ENCODE data around the gene RNF169.
"Not testable (repeated sequence)": the region's sequence is repeated elsewhere in the genome, so short reads cannot be mapped to it uniquely, and the experiment has no call there.

The RNF169 gene

GRCh38 chr11:74771139-74771538 lies 22.5 kb downstream of the RNF169 start:
- DNase-seq, result no peak

GRCh38 chr11:74773476-74773875 lies 24.8 kb downstream of the RNF169 start:
- no peak for DNase-seq

- no peak for DNase-seq
These were observed 27.1 kb downstream of the RNF169 start for GRCh38 chr11:74775762-74776161.

- DNase-seq, result no peak
These were observed 27.9 kb downstream of the RNF169 start for GRCh38 chr11:74776546-74776945.

GRCh38 chr11:74777038-74777437 lies 28.4 kb downstream of the RNF169 start:
- no peak for DNase-seq

- no peak for DNase-seq
These were observed 29.2 kb downstream of the RNF169 start for GRCh38 chr11:74777877-74778276.

GRCh38 chr11:74778581-74778980 lies 29.9 kb downstream of the RNF169 start:
- DNase-seq, result no peak

- no peak for DNase-seq
These were observed 31.8 kb downstream of the RNF169 start for GRCh38 chr11:74780248-74781005.

- DNase-seq, result no peak
These were observed 34.7 kb downstream of the RNF169 start for GRCh38 chr11:74783241-74783871.

- no peak for DNase-seq
These were observed 35.6 kb downstream of the RNF169 start for GRCh38 chr11:74784234-74784633.

GRCh38 chr11:74784726-74785125 lies 36.1 kb downstream of the RNF169 start:
- DNase-seq, result no peak

GRCh38 chr11:74786574-74786973 lies 37.9 kb downstream of the RNF169 start:
- DNase-seq, result no peak

GRCh38 chr11:74791333-74792100 lies 42.9 kb downstream of the RNF169 start:
- no peak for DNase-seq

- DNase-seq, result no peak
These were observed 57.6 kb downstream of the RNF169 start for GRCh38 chr11:74806267-74806666.

- DNase-seq, result no peak
These were observed 61.2 kb downstream of the RNF169 start for GRCh38 chr11:74809801-74810200.

GRCh38 chr11:74815966-74816365 lies 67.3 kb downstream of the RNF169 start:
- DNase-seq, result no peak

GRCh38 chr11:74816664-74817063 lies 68.0 kb downstream of the RNF169 start:
- DNase-seq, result no peak

- no peak for DNase-seq
These were observed 69.8 kb downstream of the RNF169 start for GRCh38 chr11:74818283-74818946.

GRCh38 chr11:74819400-74819799 lies 70.8 kb downstream of the RNF169 start:
- DNase-seq, result no peak

GRCh38 chr11:74820763-74821162 lies 72.1 kb downstream of the RNF169 start:
- no peak for DNase-seq

GRCh38 chr11:74822170-74822569 lies 73.5 kb downstream of the RNF169 start:
- DNase-seq, result no peak

- no peak for DNase-seq
These were observed 75.8 kb downstream of the RNF169 start for GRCh38 chr11:74824285-74824982.

- not testable (repeated sequence) for DNase-seq
These were observed 76.9 kb downstream of the RNF169 start for GRCh38 chr11:74825596-74825995.
